T-helper 1 cell treated with Interleukin-12 subunit alpha and Interleukin-12 subunit beta and Interleukin-4 antibody, amounts not matched to agents 30 ng/mL and 1 ng/mL, for 36 hours (primary cell): Measurements from ENCODE around the gene MNAT1. TPM values are rescaled to one million over a fixed set of nuclear protein-coding genes. Genes with fewer than 3 reads are reported as not detected.

ENCODE experiments used
- intact Hi-C: fragments of 100-400 bp; cut with micrococcal nuclease; formaldehyde crosslinking; loops from one replicate; pipeline ENCODE4 v1.15.1; 2024
- total RNA-seq: library from RNA; stranded (reverse); gene quantifications from 2 replicates; pipeline ENCODE4 v1.2.3, GENCODE V29; 2022

Gene MNAT1
- 41.7 and 45.2 TPM in 2 replicates for total RNA-seq

DNA sequence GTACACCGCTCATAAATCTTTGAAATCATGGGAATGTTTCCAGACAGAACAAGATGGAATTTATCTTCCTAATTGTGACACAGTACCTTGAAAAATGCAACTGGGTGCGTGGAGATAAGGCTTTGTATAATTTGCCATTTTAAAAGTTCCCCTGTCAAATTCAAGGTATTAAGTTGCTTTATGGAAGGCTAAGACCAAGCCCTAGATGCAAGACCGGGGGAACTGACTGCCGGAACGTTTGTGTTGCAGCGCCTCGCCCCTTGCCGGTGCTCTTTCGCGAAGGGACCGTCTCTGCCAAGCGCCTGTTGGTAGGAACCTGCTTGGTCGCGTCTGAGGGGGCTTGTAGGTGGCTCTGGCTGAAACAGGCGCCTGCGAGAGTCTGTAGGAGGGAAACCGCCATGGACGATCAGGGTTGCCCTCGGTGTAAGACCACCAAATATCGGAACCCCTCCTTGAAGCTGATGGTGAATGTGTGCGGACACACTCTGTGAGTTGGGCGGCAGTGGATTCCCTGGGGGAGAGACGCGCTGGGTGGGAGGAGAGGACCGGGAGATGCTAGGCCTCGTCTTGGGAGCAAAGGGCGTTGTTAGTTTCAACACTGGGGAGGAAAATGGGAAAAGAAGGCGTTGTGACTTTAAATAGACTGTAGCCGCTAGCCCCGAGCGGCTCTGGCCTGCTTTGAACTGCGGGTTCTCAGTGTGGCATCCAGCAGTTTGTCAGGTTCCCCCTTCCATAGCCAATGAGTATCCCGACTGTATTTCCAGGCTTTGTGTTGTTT, at the start of gene MNAT1:
MNAT1 (plus strand) TSS at position 297 of the 778 bp plus-strand sequence; CDS start at position 399, 102 bp downstream.
- intact Hi-C loops, result loop anchor here (1.0 to 5.0 kb wide), 4 partner anchors 10 to 487 kb away; partner anchors contain the start of genes PPM1A, SIX4, SLC38A6 and TRMT5

DNA sequence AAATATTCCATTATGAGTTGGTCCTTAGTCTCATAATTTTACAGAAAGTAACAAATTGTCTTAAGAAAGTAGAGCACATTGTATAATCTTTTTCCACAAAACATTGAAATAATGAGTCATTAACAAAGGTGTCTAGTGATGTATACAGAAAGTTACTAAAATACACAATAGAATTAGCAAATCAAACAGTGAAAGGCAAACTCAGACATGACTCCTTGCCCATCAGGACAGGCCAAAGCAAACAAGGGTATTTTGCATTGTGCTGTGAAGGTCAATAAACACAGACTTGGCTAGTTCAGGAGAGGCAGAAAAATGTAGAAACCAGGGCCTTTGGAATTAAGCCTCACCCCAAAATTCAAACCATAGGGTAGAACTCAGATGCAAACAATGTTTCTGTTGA, 47.7 kb upstream of the MNAT1 start:
- intact Hi-C loops, result no loop called here

DNA sequence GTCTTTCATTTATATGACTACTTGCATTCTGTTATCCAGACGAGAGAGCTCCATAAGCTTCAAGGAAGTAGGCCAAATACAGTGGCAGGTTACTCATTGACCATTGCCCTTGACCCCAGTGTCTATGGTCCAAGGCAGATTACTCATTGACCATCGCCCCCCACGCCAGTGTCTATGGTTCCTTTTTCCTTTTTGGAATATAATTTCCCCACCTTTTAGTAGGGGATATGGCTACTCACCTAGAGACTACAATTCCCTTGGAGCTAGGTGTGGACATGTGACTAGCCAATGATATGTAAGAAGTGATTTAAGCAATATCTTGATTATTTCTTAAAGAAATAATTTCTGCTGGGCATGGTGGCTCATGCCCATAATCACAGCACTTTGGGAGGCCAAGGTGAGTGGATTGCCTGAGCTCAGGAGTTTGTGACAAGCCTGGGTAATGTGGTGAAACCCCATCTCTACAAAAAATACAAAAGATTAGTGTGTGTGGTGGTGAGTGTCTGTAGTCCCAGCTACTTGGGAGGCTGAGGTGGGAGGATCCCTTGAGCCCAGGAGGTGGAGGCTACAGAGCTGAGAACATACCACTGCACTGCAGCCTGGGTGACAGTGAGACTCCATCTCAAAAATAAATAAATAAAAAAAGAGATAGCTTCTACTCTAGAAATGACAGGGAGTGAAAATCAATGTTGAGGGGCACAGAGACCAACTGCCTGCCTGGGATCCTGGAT, 43.0 kb upstream of the MNAT1 start:
- intact Hi-C loops, result no loop called here

DNA sequence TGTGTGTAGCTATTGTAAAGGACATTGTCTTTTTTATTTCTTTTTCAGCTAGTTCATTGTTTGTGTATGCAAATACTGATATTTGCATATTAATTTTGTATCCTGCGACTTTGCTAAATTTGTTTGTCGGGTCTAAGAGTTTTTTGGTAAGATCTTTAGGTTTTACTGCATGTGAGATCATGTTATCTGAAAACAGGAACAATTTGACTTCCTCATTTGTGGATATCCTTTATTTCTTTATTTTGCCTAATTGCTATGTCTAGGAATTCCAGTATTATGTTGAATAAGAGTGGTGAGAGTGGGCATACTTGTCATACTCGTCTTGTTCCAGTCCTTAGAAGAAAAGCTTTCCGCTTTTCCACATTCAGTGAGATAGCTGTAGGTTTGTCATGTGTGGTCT, 39.2 kb upstream of the MNAT1 start:
- intact Hi-C loops, result no loop called here

DNA sequence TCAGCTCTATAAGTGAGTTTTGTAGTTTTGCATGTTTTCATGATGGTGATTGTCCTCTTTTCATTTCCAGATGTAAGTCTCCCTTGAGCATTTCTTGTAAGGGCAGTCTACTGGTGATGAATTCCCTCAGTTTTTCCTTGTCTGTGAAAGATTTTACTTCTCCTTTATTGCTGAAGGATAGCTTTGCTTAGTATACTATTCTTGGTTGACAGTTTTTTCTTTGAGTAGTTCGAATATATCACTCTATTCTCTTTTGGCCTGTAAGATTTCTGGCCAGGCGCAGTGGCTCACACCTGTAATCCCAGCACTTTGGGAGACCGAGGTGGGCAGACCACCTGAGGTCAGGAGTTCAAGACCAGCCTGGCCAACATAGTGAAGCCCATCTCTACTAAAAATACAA, 34.0 kb upstream of the MNAT1 start:
- intact Hi-C loops, result no loop called here

DNA sequence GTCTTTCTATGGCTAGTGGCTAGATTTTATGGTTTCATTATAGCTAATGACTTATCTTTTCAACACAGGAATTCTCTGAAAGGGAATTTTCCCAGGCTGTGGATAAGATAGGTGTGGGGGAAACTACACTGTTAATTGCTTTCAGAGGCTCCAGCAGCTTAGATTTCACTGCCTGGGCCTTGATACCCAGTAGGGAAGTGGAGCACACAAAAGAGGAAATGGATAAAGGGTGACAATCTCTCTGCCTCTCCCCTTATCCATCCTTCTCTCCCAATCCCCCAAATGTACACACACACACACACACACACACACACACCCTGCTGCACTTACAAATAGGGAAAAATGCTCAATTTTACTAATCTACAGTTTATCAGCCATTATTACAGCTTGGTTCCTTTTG, 29.5 kb upstream of the MNAT1 start:
- intact Hi-C loops, result no loop called here

DNA sequence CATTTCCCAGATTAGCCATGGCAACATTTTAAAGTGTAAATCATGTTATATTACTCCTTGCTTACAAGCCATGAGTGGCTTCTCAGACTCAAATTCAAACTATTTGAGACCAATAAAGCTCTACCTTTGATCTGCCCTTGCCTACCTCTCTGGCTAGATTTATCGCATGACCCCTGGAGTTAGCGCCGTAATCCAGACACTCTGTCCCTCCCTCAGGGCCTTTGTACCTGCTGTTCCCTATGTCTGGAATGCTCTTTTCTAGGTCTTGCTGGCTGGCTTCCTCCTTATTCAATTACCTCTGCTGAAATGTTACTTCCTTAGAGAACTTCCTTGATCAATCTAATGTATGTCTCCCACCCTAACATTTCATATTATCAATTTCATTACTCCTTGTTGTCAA, 26.7 kb upstream of the MNAT1 start:
- intact Hi-C loops, result no loop called here

DNA sequence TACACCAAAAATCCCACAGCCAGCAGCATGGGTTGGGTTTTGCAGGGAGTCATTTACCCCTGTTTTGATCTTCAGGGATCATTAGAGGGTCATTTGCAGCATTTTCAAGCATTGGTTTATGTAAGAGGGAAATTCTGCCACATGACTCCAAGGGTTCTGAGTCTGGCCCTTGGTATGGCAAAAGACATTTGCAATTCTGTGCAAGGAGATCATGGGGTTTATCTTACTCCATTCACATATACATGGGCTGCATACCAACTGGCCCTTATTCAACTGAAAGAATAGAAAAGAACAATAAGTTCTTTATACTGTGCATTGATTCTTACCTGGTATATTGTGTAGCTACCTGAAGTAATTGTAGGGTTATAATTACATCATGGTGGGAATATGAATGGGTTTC, 24.1 kb upstream of the MNAT1 start:
- intact Hi-C loops, result no loop called here

DNA sequence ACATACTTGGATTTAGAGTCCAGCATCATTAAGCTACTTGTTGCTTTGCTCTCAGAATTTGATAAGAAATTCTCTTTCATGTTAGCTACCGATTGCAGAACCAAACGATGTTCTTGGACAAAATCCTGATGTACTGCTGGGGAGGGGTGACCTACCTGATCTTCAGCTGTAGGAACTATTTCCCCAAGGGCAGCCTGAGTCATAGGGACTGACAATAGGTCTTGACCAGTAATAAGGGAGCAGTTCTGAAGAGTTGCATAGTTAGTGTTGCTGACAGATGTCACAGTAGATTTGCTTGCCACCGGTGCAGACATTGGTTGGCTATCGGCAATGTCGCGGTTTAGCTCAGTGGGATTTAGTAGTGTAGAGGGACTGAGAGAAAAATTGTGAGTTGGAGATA, 21.0 kb upstream of the MNAT1 start:
- intact Hi-C loops, result no loop called here

DNA sequence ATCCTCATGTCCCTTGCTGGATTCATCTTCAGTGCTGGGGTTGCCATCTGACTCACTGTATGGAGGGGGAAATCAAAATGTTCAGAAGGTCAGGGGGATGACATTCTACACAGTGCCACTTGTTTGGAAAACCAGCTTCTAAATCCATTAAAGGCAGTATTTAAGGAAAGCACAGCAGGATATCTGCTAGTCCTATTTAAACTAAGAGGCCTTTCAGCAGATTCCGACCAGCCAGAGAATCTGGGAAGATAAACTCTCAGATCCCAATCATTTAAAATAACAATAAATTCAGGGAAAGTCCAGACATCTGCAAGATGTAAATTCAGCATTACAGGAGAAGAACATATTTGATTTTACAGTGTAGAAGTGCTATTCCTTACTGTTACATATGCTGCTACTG, 14.2 kb upstream of the MNAT1 start:
- intact Hi-C loops, result loop anchor here (2.0 to 5.0 kb wide), 2 partner anchors 64 to 213 kb away; partner anchors contain the start of gene SIX6

DNA sequence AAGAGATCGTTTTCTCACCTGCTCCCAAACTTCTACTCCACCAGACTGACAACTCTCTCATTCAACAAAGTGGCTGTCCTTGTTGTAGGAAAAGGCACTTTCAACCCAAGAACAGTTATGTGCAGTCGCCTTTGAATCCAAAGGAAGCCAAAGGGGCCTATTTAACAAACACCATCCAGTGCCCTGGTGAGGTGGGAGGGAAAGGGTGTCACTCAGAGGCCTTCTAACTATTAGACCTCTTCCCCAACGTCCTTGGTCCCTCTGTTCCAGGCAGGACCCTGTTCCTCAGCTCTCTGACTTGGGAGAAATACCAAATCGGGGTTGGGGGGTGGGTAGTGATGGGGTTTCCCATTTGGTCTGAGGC, 13.6 kb upstream of the MNAT1 start:
- intact Hi-C loops, result loop anchor here (2.0 to 5.0 kb wide), 2 partner anchors 64 to 214 kb away; partner anchors contain the start of gene SIX6

DNA sequence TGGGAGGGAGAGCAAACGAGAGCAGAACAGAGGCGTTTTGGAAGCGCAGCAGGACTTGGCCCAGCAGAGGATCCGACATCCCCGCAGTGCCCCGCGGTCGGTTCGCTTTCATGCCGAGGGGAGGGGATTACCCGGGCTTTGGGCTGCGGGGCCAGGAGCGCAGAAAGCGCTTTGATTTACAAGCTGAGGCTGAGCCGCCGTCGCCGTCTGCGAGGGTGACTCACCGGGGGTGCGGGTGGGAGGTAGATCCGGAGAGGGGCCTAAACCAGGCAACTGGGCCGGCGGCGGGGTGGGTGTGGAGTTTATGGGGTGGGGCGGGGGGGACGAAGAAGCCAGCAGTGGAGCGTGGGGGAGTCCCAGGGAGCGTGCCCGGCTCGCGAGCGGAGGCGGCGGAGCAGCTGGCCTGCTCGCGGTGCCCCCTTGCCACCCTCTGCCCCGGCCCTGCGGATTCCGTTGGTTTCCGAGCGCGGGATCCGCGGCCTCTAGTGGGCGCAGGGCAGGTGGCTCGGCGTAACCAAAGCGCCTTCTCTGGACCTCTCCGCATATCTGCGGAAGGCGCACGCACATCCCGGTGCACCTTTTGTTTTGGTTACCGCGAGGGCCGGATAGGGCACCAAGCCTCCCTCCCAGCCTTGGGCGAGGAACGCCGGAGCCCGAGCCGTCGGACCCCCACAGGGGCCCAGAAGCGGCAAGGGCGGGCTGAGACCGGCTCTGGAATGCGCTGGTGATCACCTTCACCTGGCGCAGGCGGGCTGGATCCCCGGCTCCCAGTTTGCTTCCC, 13.0 kb upstream of the MNAT1 start:
- intact Hi-C loops, result loop anchor here (2.0 to 5.0 kb wide), 3 partner anchors 65 to 214 kb away; partner anchors contain the start of gene SIX6

DNA sequence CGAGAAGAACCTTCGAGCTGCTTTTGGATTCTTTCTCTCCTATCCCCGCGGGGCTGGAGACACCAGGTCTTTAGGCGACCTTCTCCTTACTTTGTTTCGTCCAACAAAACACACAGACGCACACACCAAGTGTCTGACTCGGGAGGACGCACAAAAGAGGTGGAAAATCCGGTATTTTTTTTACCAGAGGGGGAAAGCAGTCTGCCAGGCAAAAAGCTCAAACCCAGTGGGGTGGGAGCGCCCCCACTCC, 12.5 kb upstream of the MNAT1 start:
- intact Hi-C loops, result loop anchor here (2.0 to 5.0 kb wide), 2 partner anchors 71 to 215 kb away; partner anchors contain the start of gene SIX6

DNA sequence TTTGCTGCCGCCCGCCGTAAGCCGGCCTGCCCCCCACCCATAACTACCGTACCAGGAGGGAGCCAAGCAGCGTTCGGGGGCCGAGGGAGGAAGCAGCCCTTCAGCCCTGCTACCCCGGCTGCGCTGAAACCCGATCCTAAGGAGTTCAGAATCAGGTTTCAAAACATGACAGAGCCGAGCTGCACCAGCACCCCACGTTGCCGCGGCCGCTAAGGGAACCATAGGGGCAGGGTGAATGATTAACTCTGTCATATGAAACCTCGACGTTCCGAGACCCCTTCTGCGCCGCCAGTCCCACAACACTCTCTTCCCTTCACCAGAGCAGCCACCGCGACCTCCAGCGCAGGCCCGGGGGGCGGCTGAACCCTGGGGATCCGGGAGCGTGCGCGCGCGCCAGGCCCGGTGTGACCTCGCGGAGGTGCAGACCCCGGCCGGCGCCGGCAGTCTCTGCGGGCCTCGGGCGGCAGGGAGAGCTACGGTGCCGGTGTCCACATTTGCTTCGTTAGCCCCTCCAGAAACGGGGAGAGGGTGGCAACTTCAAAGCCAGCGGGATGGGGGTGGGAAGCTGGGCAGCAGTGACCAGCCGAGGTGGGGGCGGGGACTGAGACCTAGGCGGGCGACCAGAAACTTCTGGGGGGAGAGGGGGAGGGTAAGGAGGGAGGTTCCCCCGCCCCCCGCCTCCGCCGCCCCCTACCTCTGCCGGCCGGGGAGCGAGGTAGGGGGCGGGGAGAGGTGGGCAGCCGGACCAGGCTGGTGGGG, 12.0 kb upstream of the MNAT1 start:
- intact Hi-C loops, result loop anchor here (1.0 to 5.0 kb wide), 3 partner anchors 72 to 259 kb away; partner anchors contain the start of genes SIX6, SLC38A6 and TRMT5

DNA sequence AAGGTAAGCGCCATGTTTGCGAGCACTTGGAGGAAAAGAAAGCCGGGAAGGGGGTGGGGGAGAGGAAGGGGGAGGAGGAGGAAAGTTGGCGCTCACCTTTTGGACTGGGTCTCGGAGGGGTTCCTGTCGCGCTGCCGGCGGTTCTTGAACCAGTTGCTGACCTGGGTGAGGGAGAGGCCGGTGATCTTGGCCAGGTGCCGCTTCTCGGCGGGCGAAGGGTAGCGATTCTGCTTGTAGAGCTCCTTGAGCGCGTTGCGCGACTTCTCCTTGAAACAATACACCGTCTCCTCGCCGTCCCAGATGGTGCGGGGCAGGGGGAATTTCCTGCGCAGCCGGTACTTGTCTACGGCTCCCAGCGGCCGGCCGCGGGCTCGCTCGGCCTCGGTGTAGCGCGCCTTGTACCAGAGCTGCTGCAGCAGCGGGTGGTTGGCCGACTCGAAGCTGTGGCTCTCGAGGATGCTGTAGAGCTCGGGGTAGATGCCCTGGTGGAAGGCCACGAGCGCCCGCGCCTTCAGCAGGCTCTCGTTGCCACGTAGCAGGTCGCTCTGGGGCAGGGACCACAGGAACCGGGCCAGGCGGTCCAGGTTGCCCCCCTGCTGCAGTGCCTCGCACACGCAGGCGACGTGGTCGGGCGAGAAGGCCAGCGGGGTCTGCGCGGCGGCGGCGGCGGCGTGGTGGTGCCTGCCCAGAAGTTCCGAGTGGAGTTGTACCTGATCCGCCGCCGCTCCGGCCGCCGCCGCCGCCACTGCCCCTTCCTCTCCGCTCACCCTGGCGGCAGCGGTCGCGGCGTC, 11.2 kb upstream of the MNAT1 start:
- intact Hi-C loops, result loop anchor here (1.0 to 5.0 kb wide), 3 partner anchors 73 to 258 kb away; partner anchors contain the start of genes SIX6, SLC38A6 and TRMT5

DNA sequence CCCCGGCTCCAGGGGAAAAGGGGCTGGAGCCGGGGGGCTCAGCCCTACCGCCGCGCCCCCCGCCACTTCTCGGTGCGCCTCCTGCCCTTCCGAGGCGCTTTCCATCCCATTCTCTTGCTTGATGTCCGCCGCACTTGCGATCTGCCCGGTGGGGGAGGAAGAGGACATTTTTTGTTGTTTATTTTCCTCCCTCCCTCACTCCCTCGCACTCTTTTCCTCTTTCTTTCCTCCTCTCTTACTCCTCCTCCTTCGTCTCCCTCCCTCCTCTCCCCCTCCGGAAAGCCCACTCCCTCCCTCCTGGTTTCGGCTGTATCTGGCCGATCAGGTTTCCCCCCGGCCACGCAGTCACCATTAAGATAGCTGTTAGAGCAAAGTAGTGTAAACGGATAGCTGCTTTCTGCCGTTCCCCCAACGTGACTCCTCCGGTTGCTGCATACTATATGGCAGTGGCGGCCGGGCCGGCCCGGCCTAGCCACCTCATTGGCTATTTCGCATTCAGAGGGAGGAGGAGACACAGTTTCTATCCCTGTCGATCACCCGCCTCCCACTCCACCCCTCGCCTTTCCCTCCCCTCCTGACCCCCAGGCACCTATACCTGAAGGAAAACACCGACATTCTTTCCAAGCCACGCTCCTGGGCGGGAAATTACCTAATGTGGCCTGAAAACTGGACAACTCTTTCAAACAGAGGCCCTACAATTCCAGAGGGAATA, 10.5 kb upstream of the MNAT1 start, which contains the start of gene SIX4:
SIX4 (minus strand) TSS at position 445 of the 712 bp plus-strand sequence; CDS start at position 168, 277 bp downstream.
- intact Hi-C loops, result loop anchor here (1.0 to 5.0 kb wide), 6 partner anchors 10 to 301 kb away; partner anchors contain the start of genes MNAT1, SIX6, SLC38A6 and TRMT5

DNA sequence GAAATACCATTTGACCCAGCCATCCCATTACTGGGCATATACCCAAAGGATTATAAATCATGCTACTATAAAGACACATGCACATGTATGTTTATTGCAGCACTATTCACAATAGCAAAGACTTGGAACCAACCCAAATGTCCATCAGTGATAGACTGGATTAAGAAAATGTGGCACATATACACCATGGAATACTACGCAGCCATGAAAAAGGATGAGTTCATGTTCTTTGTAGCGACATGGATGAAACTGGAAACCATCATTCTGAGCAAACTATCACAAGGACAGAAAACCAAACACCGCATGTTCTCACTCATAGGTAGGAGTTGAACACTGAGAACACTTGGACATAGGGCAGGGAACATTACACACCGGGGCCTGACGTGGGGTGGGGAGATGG, 3.3 kb upstream of the MNAT1 start:
- intact Hi-C loops, result loop anchor here (5.0 kb wide), 1 partner anchor 484 kb away; the partner anchor contains the start of gene PPM1A

DNA sequence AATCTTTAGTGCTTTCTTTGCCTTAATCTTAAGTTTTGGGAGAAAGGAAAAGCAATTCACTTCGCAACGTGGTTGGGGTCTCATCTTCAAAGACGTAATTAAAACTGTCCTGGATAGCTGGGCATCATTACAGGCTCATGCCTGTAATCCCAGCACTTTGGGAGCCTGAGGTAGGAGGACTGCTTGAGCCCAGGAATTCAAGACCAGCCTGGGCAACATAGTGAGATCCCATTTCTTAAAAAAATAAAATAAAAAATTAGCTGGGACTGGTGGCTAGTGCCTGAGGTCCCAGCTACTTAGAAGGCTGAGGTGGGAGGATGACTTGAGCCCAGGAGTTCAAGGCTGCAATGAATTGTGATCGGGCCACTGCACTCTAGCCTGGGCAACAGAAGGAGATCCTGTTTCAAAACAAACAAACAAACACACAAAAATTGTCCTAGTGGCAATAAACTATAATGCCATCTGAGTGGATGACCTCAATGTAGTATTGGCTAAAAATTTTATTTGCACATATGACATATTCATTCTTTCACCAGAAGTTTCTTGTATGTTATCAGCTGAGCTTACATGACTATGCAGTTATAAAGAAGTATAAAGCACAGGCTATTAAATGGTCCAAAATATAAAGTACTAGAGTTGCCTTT, 1.6 kb upstream of the MNAT1 start:
- intact Hi-C loops, result loop anchor here (5.0 kb wide), 1 partner anchor 486 kb away; the partner anchor contains the start of gene PPM1A
